Measurements from ENCODE around the gene ELAVL4. TPM values are rescaled to one million over a fixed set of nuclear protein-coding genes. Genes with fewer than 3 reads are reported as not detected.

ELAVL4 gene
- total and polyA plus RNA-seq, 4 donors = 0.02 to 0.51 TPM; not detected in 2

DNA sequence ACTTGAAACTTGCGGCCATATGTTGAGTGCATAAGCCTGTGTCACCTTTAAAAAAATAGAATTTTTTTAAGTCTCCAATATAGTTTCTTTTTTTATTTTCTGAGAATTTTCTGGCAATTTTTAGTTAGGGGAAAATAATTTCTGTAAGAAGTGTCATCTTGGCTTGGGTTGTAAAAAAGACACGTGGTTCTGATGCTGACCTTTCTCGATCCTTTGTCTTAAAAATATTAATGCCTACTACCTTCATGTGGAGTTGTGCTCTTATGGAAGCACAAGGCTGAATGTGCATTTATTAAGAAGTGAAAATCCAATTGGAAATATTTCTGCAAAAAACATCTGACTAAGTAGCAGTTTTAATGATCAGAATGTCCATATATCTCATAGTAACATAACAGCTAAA lies 3.5 kb downstream of the ELAVL4 start:
- 91% methylated on average over 3 of the region's 3 CpGs for WGBS
- Histone ChIP-seq H3K9ac (ENCODE audit: low read depth in 1 of 2, low read length in 2 of 2) (no peak overlapping the region), H3K4me1 (ENCODE audit: control insufficient read depth in 4 of 4, insufficient read depth in 4 of 4, low read length in 3 of 4) (no peaks in the 10 kb centered on the region), H3K36me3 (ENCODE audit: control insufficient read depth in 4 of 4, insufficient read depth in 3 of 4, low read depth in 1 of 4, low read length in 3 of 4) (no peaks in the 10 kb centered on the region), H3K4me3 (ENCODE audit: low read depth in 1 of 3, low read length in 3 of 3) (no peak overlapping the region), H3K27me3 (ENCODE audit: control insufficient read depth in 4 of 4, insufficient read depth in 4 of 4, low read length in 3 of 4) (peaks cover 0 to 8% (median 2%) of the 10 kb centered on the region in 4 donors), H3K27ac (ENCODE audit: low read depth in 1 of 2, low read length in 2 of 2) (no peak overlapping the region), H3K9me3 (ENCODE audit: control insufficient read depth in 4 of 4, low read length in 3 of 4) (no peaks in the 10 kb centered on the region)
- TF ChIP-seq, protein P1, sequence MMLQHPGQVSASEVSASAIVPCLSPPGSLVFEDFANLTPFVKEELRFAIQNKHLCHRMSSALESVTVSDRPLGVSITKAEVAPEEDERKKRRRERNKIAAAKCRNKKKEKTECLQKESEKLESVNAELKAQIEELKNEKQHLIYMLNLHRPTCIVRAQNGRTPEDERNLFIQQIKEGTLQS (IDR thresholded peaks at IDR 0.05) = no peak
- no peak for DNase-seq (ENCODE audit: low spot score)

GRCh38 chr1:50123071-50123470 lies 14.4 kb downstream of the ELAVL4 start:
- H3K36me3 ChIP-seq (ENCODE audit: control insufficient read depth in 4 of 4, insufficient read depth in 3 of 4, low read depth in 1 of 4, low read length in 3 of 4) = no peaks in the 10 kb centered on the region
- H3K27me3 ChIP-seq (ENCODE audit: control insufficient read depth in 4 of 4, insufficient read depth in 4 of 4, low read length in 3 of 4) = peaks cover 0 to 5% (median 0%) of the 10 kb centered on the region in 4 donors

GRCh38 chr1:50126927-50127715 lies 18.4 kb downstream of the ELAVL4 start:
- 57% methylated on average over 5 of the region's 5 CpGs for WGBS
- no peaks in the 10 kb centered on the region for H3K4me1 ChIP-seq (ENCODE audit: control insufficient read depth in 4 of 4, insufficient read depth in 4 of 4, low read length in 3 of 4)
- H3K9ac ChIP-seq (ENCODE audit: low read depth in 1 of 2, low read length in 2 of 2) = no peak overlapping the region
- peaks cover 0 to 4% (median 0%) of the 10 kb centered on the region in 4 donors for H3K27me3 ChIP-seq (ENCODE audit: control insufficient read depth in 4 of 4, insufficient read depth in 4 of 4, low read length in 3 of 4)
- DNase-seq (ENCODE audit: low spot score) = no peak
- no peak overlapping the region for H3K4me3 ChIP-seq (ENCODE audit: low read depth in 1 of 3, low read length in 3 of 3)
- H3K9me3 ChIP-seq (ENCODE audit: control insufficient read depth in 4 of 4, low read length in 3 of 4) = no peaks in the 10 kb centered on the region
- TF ChIP-seq EGR1 (IDR thresholded peaks at IDR 0.05; ENCODE audit: low read depth in 2 of 2) = no peak
- TF ChIP-seq HNF4G (IDR thresholded peaks at IDR 0.05) = no peak
- no peak for TF ChIP-seq TAF1 (conservative IDR thresholded peaks at IDR 0.05)
- TF ChIP-seq, protein P2, sequence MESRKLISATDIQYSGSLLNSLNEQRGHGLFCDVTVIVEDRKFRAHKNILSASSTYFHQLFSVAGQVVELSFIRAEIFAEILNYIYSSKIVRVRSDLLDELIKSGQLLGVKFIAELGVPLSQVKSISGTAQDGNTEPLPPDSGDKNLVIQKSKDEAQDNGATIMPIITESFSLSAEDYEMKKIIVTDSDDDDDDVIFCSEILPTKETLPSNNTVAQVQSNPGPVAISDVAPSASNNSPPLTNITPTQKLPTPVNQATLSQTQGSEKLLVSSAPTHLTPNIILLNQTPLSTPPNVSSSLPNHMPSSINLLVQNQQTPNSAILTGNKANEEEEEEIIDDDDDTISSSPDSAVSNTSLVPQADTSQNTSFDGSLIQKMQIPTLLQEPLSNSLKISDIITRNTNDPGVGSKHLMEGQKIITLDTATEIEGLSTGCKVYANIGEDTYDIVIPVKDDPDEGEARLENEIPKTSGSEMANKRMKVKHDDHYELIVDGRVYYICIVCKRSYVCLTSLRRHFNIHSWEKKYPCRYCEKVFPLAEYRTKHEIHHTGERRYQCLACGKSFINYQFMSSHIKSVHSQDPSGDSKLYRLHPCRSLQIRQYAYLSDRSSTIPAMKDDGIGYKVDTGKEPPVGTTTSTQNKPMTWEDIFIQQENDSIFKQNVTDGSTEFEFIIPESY (IDR thresholded peaks at IDR 0.05) = no peak
- no peak for TF ChIP-seq FOXA2 (IDR thresholded peaks at IDR 0.05)
- no peak for TF ChIP-seq HNF4A (conservative IDR thresholded peaks at IDR 0.05)
- TF ChIP-seq RAD21 (IDR thresholded peaks at IDR 0.05) = no peak
- TF ChIP-seq SP1 (IDR thresholded peaks at IDR 0.05) = no peak
- H3K36me3 ChIP-seq (ENCODE audit: control insufficient read depth in 4 of 4, insufficient read depth in 3 of 4, low read depth in 1 of 4, low read length in 3 of 4) = no peaks in the 10 kb centered on the region
- no peak overlapping the region for H3K27ac ChIP-seq (ENCODE audit: low read depth in 1 of 2, low read length in 2 of 2)

More at GRCh38 chr1:50123071-50123470, 14.4 kb downstream of the ELAVL4 start:
- Histone ChIP-seq H3K9me3 (ENCODE audit: control insufficient read depth in 4 of 4, low read length in 3 of 4) (no peaks in the 10 kb centered on the region), H3K4me3 (ENCODE audit: low read depth in 1 of 3, low read length in 3 of 3) (no peak overlapping the region), H3K27ac (ENCODE audit: low read depth in 1 of 2, low read length in 2 of 2) (no peak overlapping the region), H3K4me1 (ENCODE audit: control insufficient read depth in 4 of 4, insufficient read depth in 4 of 4, low read length in 3 of 4) (no peaks in the 10 kb centered on the region), H3K9ac (ENCODE audit: low read depth in 1 of 2, low read length in 2 of 2) (no peak overlapping the region)
- no peak for DNase-seq (ENCODE audit: low spot score)
- TF ChIP-seq FOXA2 (IDR thresholded peaks at IDR 0.05) (peak; percentile 40), CTCF (IDR thresholded peaks at IDR 0.05; ENCODE audit: low read depth, low read length, missing input control) (no peak), TAF1 (conservative IDR thresholded peaks at IDR 0.05) (no peak)
